Bronchial smooth muscle cell (primary cell): Measurements from ENCODE around the gene ZFP64. TPM values are rescaled to one million over a fixed set of nuclear protein-coding genes. Genes with fewer than 3 reads are reported as not detected.

Experiments used
- total RNA-seq: library from RNA; depleted of rRNA; stranded (reverse); fragments of >200 nt; gene quantifications from 2 replicates; pipeline ENCODE4 v1.2.1, GENCODE V29; 2014

ZFP64 gene
- 18.2 and 24.3 TPM in 2 replicates for total RNA-seq

GRCh38 chr20:52191132-52191915, at the start of gene ZFP64:
TSS of gene ZFP64 (minus strand) at chr20:52191779. CDS start at chr20:52191636, 143 bp downstream.

